HFFc6 (cell line): ENCODE results near the gene STING1. TPM values are rescaled to one million over a fixed set of nuclear protein-coding genes. Genes with fewer than 3 reads are reported as not detected.

ENCODE experiments used
- DNase-seq: peaks from one replicate; pipeline ENCODE4 v3.0.0-alpha.2; 2018
- H3K27ac Mint-ChIP-seq: 2 replicates; pipeline ENCODE4 v1.8.0; 2020; ENCODE audit warnings: mild to moderate bottlenecking, mixed read lengths
- H3K27me3 Mint-ChIP-seq: 2 replicates; pipeline ENCODE4 v1.8.0; 2021; ENCODE audit warnings: mild to moderate bottlenecking, moderate library complexity, mixed read lengths; ENCODE audit not compliant: insufficient read depth
- H3K36me3 Mint-ChIP-seq: 2 replicates; pipeline ENCODE4 v1.8.0; 2021; ENCODE audit warnings: low read depth, mixed read lengths
- H3K4me1 Mint-ChIP-seq: 2 replicates; pipeline ENCODE4 v1.8.0; 2020; ENCODE audit warnings: low read depth, mixed read lengths
- H3K4me3 Mint-ChIP-seq: 2 replicates; pipeline ENCODE4 v1.8.0; 2020; ENCODE audit warnings: mild to moderate bottlenecking, moderate library complexity, mixed read lengths
- H3K9me3 Mint-ChIP-seq: 2 replicates; pipeline ENCODE4 v1.8.0; 2020; ENCODE audit warnings: mild to moderate bottlenecking, mixed read lengths
- CTCF ChIP-seq: fragments of 200-600 bp; sonication (generic); IDR thresholded peaks from 2 replicates; pipeline ENCODE4 v1.5.0; 2021; ENCODE audit warnings: antibody characterized with exemption, mild to moderate bottlenecking
- total RNA-seq, 6 experiments: library from RNA; stranded (reverse); fragmentation: NEBNext Ultra II Directional; extraction: Animal tissue kit (Norgen Biotek cat#: 25700); gene quantifications; 2 replicates in 1 of 6; 3 replicates in 5 of 6; pipeline ENCODE4 v1.2.3, GENCODE V29; 2021

STING1 gene
- total RNA-seq, 6 experiments from 2014 or later: 68.8 to 99.6 (median 87.9) TPM

- Mint-ChIP-seq H3K9me3 (no peaks in the 10 kb centered on the region), H3K4me3 (no peak overlapping the region), H3K36me3 (no peaks in the 10 kb centered on the region), H3K27ac (peak overlapping the region; percentile 16; the same call in 1 of the 2 replicates), H3K4me1 (peaks cover 16% of the 10 kb centered on the region), H3K27me3 (peaks cover 5% of the 10 kb centered on the region)
- no peak for DNase-seq
- TF ChIP-seq CTCF: no peak; the same call in 1 of the 2 replicates
Observed at GRCh38 chr5:139468421-139468931, 14.1 kb downstream of the STING1 start.

- peak within 1 kb of the TSS; percentile 28; the same call in 1 of the 2 replicates for H3K4me3 Mint-ChIP-seq
- TF ChIP-seq CTCF: no peak
- no peak for DNase-seq
- H3K27me3 Mint-ChIP-seq: no peaks in the 10 kb centered on the region; the same call in 1 of the 2 replicates
- no peaks in the 10 kb centered on the region for H3K36me3 Mint-ChIP-seq
- peak within 1 kb of the TSS; percentile 88 for H3K27ac Mint-ChIP-seq
- H3K4me1 Mint-ChIP-seq: peaks cover 42% of the 10 kb centered on the region
- H3K9me3 Mint-ChIP-seq: no peaks in the 10 kb centered on the region
Observed at GRCh38 chr5:139462586-139463276, 19.8 kb downstream of the STING1 start, which contains the start of gene ECSCR. ECSCR (minus strand) TSS chr5:139462743; CDS start chr5:139462670, 73 bp downstream.

GRCh38 chr5:139461698-139462097, 20.9 kb downstream of the STING1 start:
- Mint-ChIP-seq H3K9me3 (no peaks in the 10 kb centered on the region), H3K4me1 (peaks cover 42% of the 10 kb centered on the region), H3K27ac (peak overlapping the region; percentile 88), H3K36me3 (no peaks in the 10 kb centered on the region), H3K4me3 (peak overlapping the region; percentile 28; the same call in 1 of the 2 replicates), H3K27me3 (no peaks in the 10 kb centered on the region; the same call in 1 of the 2 replicates)
- TF ChIP-seq CTCF: peak; percentile 28
- DNase-seq: peak; percentile 60

GRCh38 chr5:139461176-139461575, 21.4 kb downstream of the STING1 start:
- no peak for TF ChIP-seq CTCF
- Mint-ChIP-seq H3K9me3 (no peaks in the 10 kb centered on the region), H3K27me3 (no peaks in the 10 kb centered on the region; the same call in 1 of the 2 replicates), H3K4me1 (peaks cover 42% of the 10 kb centered on the region), H3K27ac (peak overlapping the region; percentile 88), H3K4me3 (no peak overlapping the region), H3K36me3 (no peaks in the 10 kb centered on the region)
- no peak for DNase-seq

GRCh38 chr5:139460455-139460854, 22.1 kb downstream of the STING1 start:
- Mint-ChIP-seq H3K27me3 (no peaks in the 10 kb centered on the region; the same call in 1 of the 2 replicates), H3K27ac (peak overlapping the region; percentile 88), H3K36me3 (no peaks in the 10 kb centered on the region), H3K4me3 (no peak overlapping the region), H3K9me3 (no peaks in the 10 kb centered on the region), H3K4me1 (peaks cover 42% of the 10 kb centered on the region)
- DNase-seq: no peak
- no peak for TF ChIP-seq CTCF
